ENCODE measurements around the gene FBXL7. TPM values are rescaled to one million over a fixed set of nuclear protein-coding genes. Genes with fewer than 3 reads are reported as not detected.

Gene FBXL7
- total and polyA plus RNA-seq, 2 donors (not counting 1 experiment from before 2014, with no cell fraction given), result not detected

DNA sequence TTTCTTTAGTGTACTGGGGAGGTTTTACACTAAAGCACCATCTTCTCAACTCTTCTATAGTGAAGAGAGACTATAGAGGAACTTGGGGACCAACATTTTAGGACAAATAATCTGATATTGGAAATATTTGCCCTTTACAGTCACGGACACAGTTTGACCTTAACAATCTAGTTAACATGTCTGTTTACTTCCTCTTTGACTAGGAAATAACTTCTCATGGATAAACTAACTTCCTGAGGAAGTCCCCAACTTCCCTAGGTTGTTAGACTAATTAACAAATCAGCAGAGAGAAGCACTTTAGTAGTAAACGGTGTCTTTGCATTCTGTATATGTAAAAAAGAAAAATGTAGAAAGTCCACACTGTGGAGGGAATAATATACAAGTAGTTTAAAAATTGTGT lies 127.7 kb downstream of the FBXL7 start:
- Histone ChIP-seq H4K20me1 (ENCODE audit: control insufficient read depth, insufficient read depth, low read length, poor library complexity, severe bottlenecking) (no peaks in the 10 kb centered on the region), H3K27me3 (replicated peaks in 1 of 4; ENCODE audit: control extremely low read depth in 1 of 4, control insufficient read depth in 3 of 4, insufficient read depth in 4 of 4, low read length in 3 of 4) (no peaks in the 10 kb centered on the region), H3K27ac (ENCODE audit: low read length in 2 of 2) (no peak overlapping the region), H3K36me3 (replicated peaks in 1 of 2; ENCODE audit: control extremely low read depth in 1 of 2, control insufficient read depth in 1 of 2, extremely low read depth in 1 of 2, insufficient read depth in 2 of 2, low read length in 1 of 2) (no peaks in the 10 kb centered on the region), H3K4me1 (ENCODE audit: control insufficient read depth in 2 of 2, insufficient read depth in 2 of 2, low read length in 2 of 2) (no peaks in the 10 kb centered on the region), H3K79me2 (ENCODE audit: control insufficient read depth, insufficient read depth, low read length) (no peaks in the 10 kb centered on the region), H3K9ac (ENCODE audit: low read length) (no peak overlapping the region), H2AFZ (ENCODE audit: insufficient read depth, low read depth, low read length, poor library complexity, severe bottlenecking) (no peak overlapping the region), H3K4me2 (replicated peaks; ENCODE audit: low read depth, low read length, poor library complexity, severe bottlenecking) (no peak overlapping the region), H3K4me3 (ENCODE audit: control extremely low read depth in 1 of 5, extremely low read depth in 1 of 5, insufficient read depth in 1 of 5, low read depth in 2 of 5, low read length in 4 of 5) (no peak overlapping the region), H3K9me3 (ENCODE audit: control extremely low read depth in 1 of 3, control insufficient read depth in 2 of 3, insufficient read depth in 1 of 3, low read length in 2 of 3) (peaks cover 0 to 3% (median 0%) of the 10 kb centered on the region in 3 donors)
- no peak for ATAC-seq (ENCODE audit: low read depth)
- Mint-ChIP-seq H3K4me1 (no peaks in the 10 kb centered on the region), H3K4me3 (no peak overlapping the region), H3K27ac (no peak overlapping the region), H3K9me3 (ENCODE audit: insufficient read depth) (no peaks in the 10 kb centered on the region), H3K27me3 (no peaks in the 10 kb centered on the region)
- no peak for TF ChIP-seq EZH2 (IDR thresholded peaks at IDR 0.05; ENCODE audit: borderline replicate concordance, insufficient read depth, low read depth, low read length, poor library complexity, severe bottlenecking)
- TF ChIP-seq, protein P1, sequence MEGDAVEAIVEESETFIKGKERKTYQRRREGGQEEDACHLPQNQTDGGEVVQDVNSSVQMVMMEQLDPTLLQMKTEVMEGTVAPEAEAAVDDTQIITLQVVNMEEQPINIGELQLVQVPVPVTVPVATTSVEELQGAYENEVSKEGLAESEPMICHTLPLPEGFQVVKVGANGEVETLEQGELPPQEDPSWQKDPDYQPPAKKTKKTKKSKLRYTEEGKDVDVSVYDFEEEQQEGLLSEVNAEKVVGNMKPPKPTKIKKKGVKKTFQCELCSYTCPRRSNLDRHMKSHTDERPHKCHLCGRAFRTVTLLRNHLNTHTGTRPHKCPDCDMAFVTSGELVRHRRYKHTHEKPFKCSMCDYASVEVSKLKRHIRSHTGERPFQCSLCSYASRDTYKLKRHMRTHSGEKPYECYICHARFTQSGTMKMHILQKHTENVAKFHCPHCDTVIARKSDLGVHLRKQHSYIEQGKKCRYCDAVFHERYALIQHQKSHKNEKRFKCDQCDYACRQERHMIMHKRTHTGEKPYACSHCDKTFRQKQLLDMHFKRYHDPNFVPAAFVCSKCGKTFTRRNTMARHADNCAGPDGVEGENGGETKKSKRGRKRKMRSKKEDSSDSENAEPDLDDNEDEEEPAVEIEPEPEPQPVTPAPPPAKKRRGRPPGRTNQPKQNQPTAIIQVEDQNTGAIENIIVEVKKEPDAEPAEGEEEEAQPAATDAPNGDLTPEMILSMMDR (IDR thresholded peaks at IDR 0.05), result no peak
- no CpG with 5 or more reads among the region's 2 CpGs for WGBS (ENCODE audit: insufficient coverage)
- DNase-seq, result no peak
- intact Hi-C loops (cut with micrococcal nuclease), result no loop called here
- POLR2A ChIA-PET, result no interaction called here
- CTCF ChIA-PET, result no interaction called here

- Mint-ChIP-seq H3K4me1 (no peaks in the 10 kb centered on the region), H3K4me3 (no peak overlapping the region), H3K9me3 (ENCODE audit: insufficient read depth) (no peaks in the 10 kb centered on the region), H3K27ac (no peak overlapping the region), H3K27me3 (no peaks in the 10 kb centered on the region)
- no peaks in the 10 kb centered on the region for H3K79me2 ChIP-seq (ENCODE audit: control insufficient read depth, insufficient read depth, low read length)
- TF ChIP-seq, protein P1 (IDR thresholded peaks at IDR 0.05), result no peak
- TF ChIP-seq EZH2 (IDR thresholded peaks at IDR 0.05; ENCODE audit: borderline replicate concordance, insufficient read depth, low read depth, low read length, poor library complexity, severe bottlenecking), result no peak
- ChIA-PET POLR2A (no interaction called here), CTCF (no interaction called here)
- ATAC-seq (ENCODE audit: low read depth) (no peak), DNase-seq (no peak)
- intact Hi-C loops (cut with micrococcal nuclease), result no loop called here
- H3K27ac ChIP-seq (ENCODE audit: low read length in 2 of 2), result no peak overlapping the region
- no peak overlapping the region for H3K4me3 ChIP-seq (ENCODE audit: control extremely low read depth in 1 of 5, extremely low read depth in 1 of 5, insufficient read depth in 1 of 5, low read depth in 2 of 5, low read length in 4 of 5)
- H3K4me1 ChIP-seq (ENCODE audit: control insufficient read depth in 2 of 2, insufficient read depth in 2 of 2, low read length in 2 of 2), result no peaks in the 10 kb centered on the region
- no peak overlapping the region for H3K9ac ChIP-seq (ENCODE audit: low read length)
- H3K4me2 ChIP-seq (replicated peaks; ENCODE audit: low read depth, low read length, poor library complexity, severe bottlenecking), result no peak overlapping the region
- no peak overlapping the region for H2AFZ ChIP-seq (ENCODE audit: insufficient read depth, low read depth, low read length, poor library complexity, severe bottlenecking)
- no peaks in the 10 kb centered on the region for H3K9me3 ChIP-seq (ENCODE audit: control extremely low read depth in 1 of 3, control insufficient read depth in 2 of 3, insufficient read depth in 1 of 3, low read length in 2 of 3)
- H3K36me3 ChIP-seq (replicated peaks in 1 of 2; ENCODE audit: control extremely low read depth in 1 of 2, control insufficient read depth in 1 of 2, extremely low read depth in 1 of 2, insufficient read depth in 2 of 2, low read length in 1 of 2), result no peaks in the 10 kb centered on the region
- H4K20me1 ChIP-seq (ENCODE audit: control insufficient read depth, insufficient read depth, low read length, poor library complexity, severe bottlenecking), result no peaks in the 10 kb centered on the region
- no peaks in the 10 kb centered on the region for H3K27me3 ChIP-seq (replicated peaks in 1 of 4; ENCODE audit: control extremely low read depth in 1 of 4, control insufficient read depth in 3 of 4, insufficient read depth in 4 of 4, low read length in 3 of 4)
These were observed 130.5 kb downstream of the FBXL7 start for GRCh38 chr5:15630441-15630840.

Data from B cell (primary cell).